ENCODE data around the gene OAS2.
A peak's percentile ranks its signal among the peaks of the same experiment; 100 is the strongest.

The OAS2 gene

GRCh38 chr12:113019025-113019424, 40.7 kb downstream of the OAS2 start:
- DNase-seq (ENCODE audit: low spot score): peak; percentile 71
- H3K27ac ChIP-seq: peak overlapping the region; percentile 83
- CTCF ChIA-PET: no interaction called here
- no peak for TF ChIP-seq CTCF (conservative IDR thresholded peaks at IDR 0.05; ENCODE audit: low read depth)
- POLR2A ChIA-PET (ENCODE audit: low non-redundant PET): no interaction called here

- peak; percentile 24 for DNase-seq (ENCODE audit: low spot score)
- ChIA-PET CTCF (interaction anchor here (0.5 kb wide), 1 partner anchor 515 kb away, joined by 4 read pairs; no protein-coding TSS in a partner anchor), POLR2A (ENCODE audit: low non-redundant PET) (no interaction called here)
- no peak for TF ChIP-seq CTCF (conservative IDR thresholded peaks at IDR 0.05; ENCODE audit: low read depth)
- H3K27ac ChIP-seq: no peak overlapping the region
Observed at GRCh38 chr12:113021500-113021899, 43.2 kb downstream of the OAS2 start.

GRCh38 chr12:113022563-113023297, 44.4 kb downstream of the OAS2 start:
- ChIA-PET CTCF (interaction anchor here (1.1 kb wide), 1 partner anchor 30 kb away, joined by 4 read pairs; no protein-coding TSS in a partner anchor), POLR2A (ENCODE audit: low non-redundant PET) (no interaction called here)
- no peak overlapping the region for H3K27ac ChIP-seq
- no peak for DNase-seq (ENCODE audit: low spot score)
- TF ChIP-seq CTCF (conservative IDR thresholded peaks at IDR 0.05; ENCODE audit: low read depth): no peak

GRCh38 chr12:113027726-113028125, 49.4 kb downstream of the OAS2 start:
- DNase-seq (ENCODE audit: low spot score): no peak
- ChIA-PET CTCF (no interaction called here), POLR2A (ENCODE audit: low non-redundant PET) (no interaction called here)
- no peak for TF ChIP-seq CTCF (conservative IDR thresholded peaks at IDR 0.05; ENCODE audit: low read depth)
- H3K27ac ChIP-seq: no peak overlapping the region

- ChIA-PET POLR2A (ENCODE audit: low non-redundant PET) (no interaction called here), CTCF (interaction anchor here (0.7 kb wide), 1 partner anchor 839 kb away, joined by 3 read pairs; no protein-coding TSS in a partner anchor)
- peak; percentile 70 for DNase-seq (ENCODE audit: low spot score)
- peak; percentile 86 for TF ChIP-seq CTCF (conservative IDR thresholded peaks at IDR 0.05; ENCODE audit: low read depth)
- H3K27ac ChIP-seq: no peak overlapping the region
Observed at GRCh38 chr12:113030875-113031525, 52.7 kb downstream of the OAS2 start.

GRCh38 chr12:113039911-113040445, 61.7 kb downstream of the OAS2 start:
- POLR2A ChIA-PET (ENCODE audit: low non-redundant PET): no interaction called here
- H3K27ac ChIP-seq: peak overlapping the region; percentile 95
- no peak for DNase-seq (ENCODE audit: low spot score)
- no peak for TF ChIP-seq CTCF (conservative IDR thresholded peaks at IDR 0.05; ENCODE audit: low read depth)
- CTCF ChIA-PET: interaction anchor here (0.5 to 1.2 kb wide), 2 partner anchors 48 to 273 kb away, joined by 3 to 4 read pairs; no protein-coding TSS in a partner anchor
